Keratinocyte (primary cell): ENCODE measurements around the gene MAGEA2. TPM values are rescaled to one million over a fixed set of nuclear protein-coding genes. Genes with fewer than 3 reads are reported as not detected.
"Not testable (repeated sequence)": the region's sequence is repeated elsewhere in the genome, so short reads cannot be mapped to it uniquely, and the experiment has no call there.

Experiments
- DNase-seq: peaks from one replicate; pipeline ENCODE4 v3.0.0-alpha.2; 2011; ENCODE audit warnings: low read depth, missing footprints, low spot score
- FAIRE-seq: peaks from 2 replicates; lab custom pipeline; 2011; peaks lifted over from hg19 to GRCh38; lab: Jason Lieb, UNC
- H2AFZ ChIP-seq: 2 replicates; pipeline ENCODE4 v1.6.0; 2012; ENCODE audit warnings: low read length, control low read depth, inconsistent platforms; ENCODE audit not compliant: control insufficient read depth
- H3K27ac ChIP-seq: 2 replicates; pipeline ENCODE4 v1.5.1; 2011; ENCODE audit warnings: low read length; ENCODE audit not compliant: control insufficient read depth, insufficient read depth
- H3K27me3 ChIP-seq: 3 replicates; pipeline ENCODE4 v1.6.0; 2011; ENCODE audit warnings: low read length; ENCODE audit not compliant: control insufficient read depth, insufficient read depth; ENCODE audit errors: extremely low read depth
- H3K36me3 ChIP-seq, 2 experiments: 2 replicates in 1 of 2; 3 replicates in 1 of 2; pipeline ENCODE4 v1.5.1; 2011; ENCODE audit warnings: low read length in 2 of 2, mild to moderate bottlenecking in 1 of 2; ENCODE audit not compliant: control insufficient read depth in 2 of 2, insufficient read depth in 2 of 2; ENCODE audit errors: extremely low read depth in 1 of 2
- H3K4me1 ChIP-seq: 3 replicates; pipeline ENCODE4 v1.5.1; 2011; ENCODE audit warnings: low read length; ENCODE audit not compliant: control insufficient read depth, insufficient read depth; ENCODE audit errors: extremely low read depth
- H3K4me2 ChIP-seq: 3 replicates; pipeline ENCODE4 v1.6.0; 2011; ENCODE audit warnings: low read depth, low read length; ENCODE audit not compliant: control insufficient read depth, insufficient read depth; ENCODE audit errors: extremely low read depth
- H3K4me3 ChIP-seq, 3 experiments: fragments of 200-600 bp in 1 of 3; sonication (generic) in 1 of 3; 2 replicates in 2 of 3; 3 replicates in 1 of 3; pipeline ENCODE4 v1.5.1; 2011 to 2016; ENCODE audit warnings: low read length in 3 of 3, mild to moderate bottlenecking in 3 of 3, control low read depth in 2 of 3, inconsistent platforms in 1 of 3, low read depth in 1 of 3, mixed read lengths in 1 of 3, mixed run types in 1 of 3, moderate library complexity in 1 of 3; ENCODE audit not compliant: control insufficient read depth in 2 of 3, insufficient read depth in 2 of 3; ENCODE audit errors: extremely low read depth in 1 of 3
- H3K79me2 ChIP-seq: 2 replicates; pipeline ENCODE4 v1.6.0; 2012; ENCODE audit warnings: low read length; ENCODE audit not compliant: control insufficient read depth, insufficient read depth
- H3K9ac ChIP-seq: 3 replicates; pipeline ENCODE4 v1.6.0; 2011; ENCODE audit warnings: low read length; ENCODE audit not compliant: control insufficient read depth, insufficient read depth; ENCODE audit errors: extremely low read depth
- H3K9me1 ChIP-seq: 3 replicates; pipeline ENCODE4 v1.6.0; 2011; ENCODE audit warnings: low read length; ENCODE audit not compliant: control insufficient read depth, insufficient read depth; ENCODE audit errors: extremely low read depth
- H3K9me3 ChIP-seq: 2 replicates; pipeline ENCODE4 v1.5.1; 2012; ENCODE audit warnings: low read depth, low read length; ENCODE audit not compliant: control insufficient read depth
- H4K20me1 ChIP-seq: 3 replicates; pipeline ENCODE4 v1.6.0; 2011; ENCODE audit warnings: low read length; ENCODE audit not compliant: control insufficient read depth, insufficient read depth; ENCODE audit errors: extremely low read depth
- dilution Hi-C: fragments of 300-500 bp; cut with MboI; formaldehyde crosslinking; loops from one replicate; pipeline ENCODE4 v1.7.0; 2020; ENCODE audit warnings: low sequenced_read_pairs; ENCODE audit not compliant: extremely low pct_ligation_motif_present
- polyA plus RNA-seq, 5 experiments: library from polyadenylated mRNA; depleted of rRNA in 3 of 5; stranded (reverse) in 3 of 5; stranded (forward) in 1 of 5; unstranded in 1 of 5; fragments of >200 nt; gene quantifications; 1 replicate in 1 of 5; 2 replicates in 3 of 5; 3 replicates in 1 of 5; pipeline versions ENCODE4 v1.2.1 to v1.2.3, GENCODE V29; 2011 to 2012; ENCODE audit warnings: missing spikeins in 2 of 5, low read depth in 1 of 5, low replicate concordance in 1 of 5

The MAGEA2 gene
- polyA plus RNA-seq, 1 donor (not counting 4 experiments of a cell fraction or from before 2014, with no cell fraction given) = not detected

- dilution Hi-C loops, H3K79me2 ChIP-seq, H3K9me3 ChIP-seq, FAIRE-seq, H3K4me1 ChIP-seq, H3K36me3 ChIP-seq, H3K9me1 ChIP-seq, H3K27me3 ChIP-seq, H3K4me3 ChIP-seq, H3K9ac ChIP-seq, H3K4me2 ChIP-seq, H2AFZ ChIP-seq, H3K27ac ChIP-seq, DNase-seq, H4K20me1 ChIP-seq: not testable (repeated sequence)
Observed at GRCh38 chrX:152713195-152713594, 40.4 kb downstream of the MAGEA2 start.

GRCh38 chrX:152709173-152709572, 44.5 kb downstream of the MAGEA2 start, which contains the start of gene CSAG2:
Gene CSAG2, minus strand, starts transcription at chrX:152709273. Its CDS starts 161 bp downstream, at chrX:152709112.
- dilution Hi-C loops, FAIRE-seq, H3K9ac ChIP-seq: not testable (repeated sequence)

GRCh38 chrX:152706500-152706899, 47.1 kb downstream of the MAGEA2 start:
- H3K4me3 ChIP-seq, dilution Hi-C loops, H3K9ac ChIP-seq, DNase-seq, H3K36me3 ChIP-seq, H3K27me3 ChIP-seq, FAIRE-seq, H3K9me3 ChIP-seq, H3K79me2 ChIP-seq, H3K27ac ChIP-seq, H2AFZ ChIP-seq, H3K9me1 ChIP-seq, H3K4me1 ChIP-seq, H4K20me1 ChIP-seq, H3K4me2 ChIP-seq: not testable (repeated sequence)

More at GRCh38 chrX:152709173-152709572, 44.5 kb downstream of the MAGEA2 start, which contains the start of gene CSAG2:
- H2AFZ ChIP-seq, H3K27me3 ChIP-seq, H3K79me2 ChIP-seq, H3K36me3 ChIP-seq, H4K20me1 ChIP-seq, DNase-seq, H3K4me1 ChIP-seq, H3K9me1 ChIP-seq, H3K4me3 ChIP-seq, H3K27ac ChIP-seq, H3K9me3 ChIP-seq, H3K4me2 ChIP-seq: not testable (repeated sequence)

- H3K4me1 ChIP-seq, H3K4me2 ChIP-seq, H3K4me3 ChIP-seq, DNase-seq, H2AFZ ChIP-seq, H3K36me3 ChIP-seq, FAIRE-seq, H3K27me3 ChIP-seq, H4K20me1 ChIP-seq, H3K79me2 ChIP-seq, H3K9ac ChIP-seq, H3K27ac ChIP-seq, H3K9me1 ChIP-seq, H3K9me3 ChIP-seq, dilution Hi-C loops: not testable (repeated sequence)
Observed at GRCh38 chrX:152700390-152700789, 53.3 kb downstream of the MAGEA2 start.
